Prostate gland (tissue), 2 donors: Measurements from ENCODE around the gene PDSS2.

Experiments
- CTCF ChIP-seq, 4 experiments: fragments of 200-600 bp in 2 of 4; fragments of 450-650 bp in 2 of 4; sonication (generic) in 2 of 4; IDR thresholded peaks; 1 replicate in 3 of 4; 2 replicates in 1 of 4; pipeline ENCODE4 v1.5.1; 2016 to 2019; ENCODE audit warnings: antibody characterized with exemption in 4 of 4, mild to moderate bottlenecking in 2 of 4, moderate library complexity in 2 of 4
- POLR2A ChIP-seq: fragments of 450-650 bp; IDR thresholded peaks from one replicate; pipeline ENCODE4 v1.6.1; 2016; ENCODE audit warnings: antibody characterized with exemption, mild to moderate bottlenecking

- TF ChIP-seq CTCF (IDR thresholded peaks at IDR 0.05) (no peak), POLR2A (no peak)
Observed at GRCh38 chr6:107491760-107492660, 32.6 kb upstream of the PDSS2 start.
